GM18508 (cell line): ENCODE data around the gene ACBD3.
"Not testable (repeated sequence)": the region's sequence is repeated elsewhere in the genome, so short reads cannot be mapped to it uniquely, and the experiment has no call there.

Source experiments
- ATAC-seq: cut with Tn5 transposase; IDR thresholded peaks from one replicate; pipeline ENCODE4 v1.9.1; 2021; ENCODE audit warnings: moderate number of reproducible peaks; ENCODE audit not compliant: insufficient read depth, unreplicated experiment

Gene ACBD3

GRCh38 chr1:226202666-226203065 is 16.1 kb upstream of the ACBD3 start:
- ATAC-seq = not testable (repeated sequence)

GRCh38 chr1:226202246-226202645 is 15.7 kb upstream of the ACBD3 start:
- ATAC-seq = no peak

- ATAC-seq = no peak
These were observed 14.6 kb upstream of the ACBD3 start for GRCh38 chr1:226201029-226201593.

- no peak for ATAC-seq
These were observed 13.4 kb upstream of the ACBD3 start for GRCh38 chr1:226199971-226200370.

- no peak for ATAC-seq
These were observed 8.6 kb upstream of the ACBD3 start for GRCh38 chr1:226195144-226195543.

- no peak for ATAC-seq
These were observed 839 bp upstream of the ACBD3 start for GRCh38 chr1:226187380-226187779.

GRCh38 chr1:226187019-226187322 is 430 bp upstream of the ACBD3 start:
- ATAC-seq = no peak

GRCh38 chr1:226185141-226186036 is 1.2 kb downstream of the ACBD3 start:
- ATAC-seq = no peak

GRCh38 chr1:226181996-226182714 is 4.4 kb downstream of the ACBD3 start:
- no peak for ATAC-seq

- ATAC-seq = no peak
These were observed 9.7 kb downstream of the ACBD3 start for GRCh38 chr1:226176870-226177269.

GRCh38 chr1:226172589-226172988 is 14.0 kb downstream of the ACBD3 start:
- no peak for ATAC-seq

GRCh38 chr1:226166341-226166740 is 20.2 kb downstream of the ACBD3 start:
- no peak for ATAC-seq

GRCh38 chr1:226164154-226164553 is 22.4 kb downstream of the ACBD3 start:
- ATAC-seq = no peak

GRCh38 chr1:226162898-226163297 is 23.6 kb downstream of the ACBD3 start:
- ATAC-seq = no peak

- ATAC-seq = no peak
These were observed 27.6 kb downstream of the ACBD3 start for GRCh38 chr1:226158983-226159382.

GRCh38 chr1:226158457-226158856 is 28.1 kb downstream of the ACBD3 start:
- ATAC-seq = no peak

- ATAC-seq = no peak
These were observed 28.7 kb downstream of the ACBD3 start for GRCh38 chr1:226157761-226158316.

GRCh38 chr1:226154593-226154992 is 31.9 kb downstream of the ACBD3 start:
- ATAC-seq = no peak

GRCh38 chr1:226149806-226150205 is 36.7 kb downstream of the ACBD3 start:
- ATAC-seq = no peak

GRCh38 chr1:226148121-226148648 is 38.4 kb downstream of the ACBD3 start:
- no peak for ATAC-seq

GRCh38 chr1:226144045-226144444 is 42.5 kb downstream of the ACBD3 start:
- no peak for ATAC-seq
